Left ventricle myocardium inferior (tissue), 1 donor: Measurements from ENCODE around the gene CCKAR. TPM values are rescaled to one million over a fixed set of nuclear protein-coding genes. Genes with fewer than 3 reads are reported as not detected.
"Not testable (repeated sequence)": the region's sequence is repeated elsewhere in the genome, so short reads cannot be mapped to it uniquely, and the experiment has no call there.

ENCODE experiments used
- DNase-seq: peaks from one replicate; pipeline ENCODE4 v3.0.0-alpha.2; 2020
- H3K27ac ChIP-seq: fragments of 200-600 bp; replicated peaks from 2 replicates; pipeline ENCODE4 v1.8.0; 2021
- H3K27me3 ChIP-seq: fragments of 200-600 bp; 2 replicates; pipeline ENCODE4 v1.8.0; 2021; ENCODE audit warnings: low read depth
- H3K36me3 ChIP-seq: fragments of 200-600 bp; 2 replicates; pipeline ENCODE4 v1.8.0; 2021
- H3K4me1 ChIP-seq: fragments of 200-600 bp; 2 replicates; pipeline ENCODE4 v1.8.0; 2021
- H3K4me3 ChIP-seq: fragments of 200-600 bp; 2 replicates; pipeline ENCODE4 v1.8.0; 2021; ENCODE audit warnings: mild to moderate bottlenecking, moderate library complexity
- H3K9me3 ChIP-seq: fragments of 200-600 bp; replicated peaks from 2 replicates; pipeline ENCODE4 v1.8.0; 2021
- intact Hi-C: fragments of 100-400 bp; cut with micrococcal nuclease; formaldehyde crosslinking; loops from one replicate; pipeline ENCODE4 v1.11.0; 2022
- total RNA-seq: library from RNA; stranded (reverse); fragmentation: NEBNext Ultra II Directional; extraction: Animal tissue kit (Norgen Biotek cat#: 25700); gene quantifications from one replicate; pipeline ENCODE4 v1.2.1, GENCODE V29; 2021
- TF ChIP-seq, protein P1 (sequence below): fragments of 200-600 bp; IDR thresholded peaks from 2 replicates; pipeline ENCODE4 v1.8.0; 2021; ENCODE audit warnings: antibody characterized with exemption, mild to moderate bottlenecking, borderline replicate concordance
- donor health status: DM: no; HTN: yes; CAD: no; lungs with severe emphysema.

CCKAR gene
- total RNA-seq, 1 donor from 2014 or later: not detected

DNA sequence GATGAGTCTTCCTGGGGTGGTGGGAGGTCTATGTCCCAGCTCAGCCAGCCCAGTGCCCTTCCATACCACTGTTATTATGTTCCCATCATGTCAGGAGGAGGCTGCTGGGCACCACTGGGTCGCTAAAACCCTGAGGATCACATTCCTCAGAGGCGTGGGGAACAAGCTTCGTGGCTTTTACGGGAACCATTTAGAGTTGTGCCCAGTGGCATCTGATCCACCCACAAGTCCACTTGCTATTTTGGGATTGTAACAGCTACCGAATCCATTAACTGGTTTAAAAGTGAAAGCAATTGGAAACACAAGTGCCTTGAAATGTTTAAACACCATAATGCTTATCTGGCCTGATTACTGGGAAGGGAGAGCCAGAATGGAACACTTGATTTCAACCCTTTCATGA lies 13.1 kb upstream of the CCKAR start:
- H3K36me3 ChIP-seq: no peaks in the 10 kb centered on the region
- TF ChIP-seq, protein P1, sequence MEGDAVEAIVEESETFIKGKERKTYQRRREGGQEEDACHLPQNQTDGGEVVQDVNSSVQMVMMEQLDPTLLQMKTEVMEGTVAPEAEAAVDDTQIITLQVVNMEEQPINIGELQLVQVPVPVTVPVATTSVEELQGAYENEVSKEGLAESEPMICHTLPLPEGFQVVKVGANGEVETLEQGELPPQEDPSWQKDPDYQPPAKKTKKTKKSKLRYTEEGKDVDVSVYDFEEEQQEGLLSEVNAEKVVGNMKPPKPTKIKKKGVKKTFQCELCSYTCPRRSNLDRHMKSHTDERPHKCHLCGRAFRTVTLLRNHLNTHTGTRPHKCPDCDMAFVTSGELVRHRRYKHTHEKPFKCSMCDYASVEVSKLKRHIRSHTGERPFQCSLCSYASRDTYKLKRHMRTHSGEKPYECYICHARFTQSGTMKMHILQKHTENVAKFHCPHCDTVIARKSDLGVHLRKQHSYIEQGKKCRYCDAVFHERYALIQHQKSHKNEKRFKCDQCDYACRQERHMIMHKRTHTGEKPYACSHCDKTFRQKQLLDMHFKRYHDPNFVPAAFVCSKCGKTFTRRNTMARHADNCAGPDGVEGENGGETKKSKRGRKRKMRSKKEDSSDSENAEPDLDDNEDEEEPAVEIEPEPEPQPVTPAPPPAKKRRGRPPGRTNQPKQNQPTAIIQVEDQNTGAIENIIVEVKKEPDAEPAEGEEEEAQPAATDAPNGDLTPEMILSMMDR: no peak
- H3K27ac ChIP-seq: no peak overlapping the region
- no peak overlapping the region for H3K4me3 ChIP-seq
- H3K4me1 ChIP-seq: no peaks in the 10 kb centered on the region
- no peak for DNase-seq
- intact Hi-C loops: no loop called here
- H3K27me3 ChIP-seq: no peaks in the 10 kb centered on the region
- H3K9me3 ChIP-seq: peaks cover 11% of the 10 kb centered on the region

DNA sequence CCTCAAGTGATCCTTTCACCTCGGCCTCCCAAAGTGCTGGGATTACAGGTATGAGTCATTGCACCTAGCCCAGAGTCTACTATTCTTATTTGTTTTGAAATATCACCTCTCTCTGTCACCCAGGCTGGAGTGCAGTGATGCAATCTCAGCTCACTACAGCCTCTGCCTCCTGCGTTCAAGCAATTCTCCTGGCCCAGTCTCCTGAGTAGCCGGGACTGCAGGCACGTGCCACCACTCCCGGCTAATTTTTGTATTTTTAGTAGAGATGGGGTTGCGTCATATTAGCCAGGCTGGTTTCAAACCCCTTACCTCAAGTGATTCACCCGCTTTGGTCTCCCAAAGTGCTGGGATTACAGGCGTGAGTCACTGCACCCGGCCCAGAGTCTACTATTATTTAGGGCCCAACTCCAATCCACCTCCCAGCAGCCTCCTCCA lies 10.3 kb upstream of the CCKAR start:
- H3K9me3 ChIP-seq: peaks cover 11% of the 10 kb centered on the region
- intact Hi-C loops, H3K4me1 ChIP-seq, DNase-seq, H3K4me3 ChIP-seq, H3K27ac ChIP-seq, H3K27me3 ChIP-seq, H3K36me3 ChIP-seq: not testable (repeated sequence)

DNA sequence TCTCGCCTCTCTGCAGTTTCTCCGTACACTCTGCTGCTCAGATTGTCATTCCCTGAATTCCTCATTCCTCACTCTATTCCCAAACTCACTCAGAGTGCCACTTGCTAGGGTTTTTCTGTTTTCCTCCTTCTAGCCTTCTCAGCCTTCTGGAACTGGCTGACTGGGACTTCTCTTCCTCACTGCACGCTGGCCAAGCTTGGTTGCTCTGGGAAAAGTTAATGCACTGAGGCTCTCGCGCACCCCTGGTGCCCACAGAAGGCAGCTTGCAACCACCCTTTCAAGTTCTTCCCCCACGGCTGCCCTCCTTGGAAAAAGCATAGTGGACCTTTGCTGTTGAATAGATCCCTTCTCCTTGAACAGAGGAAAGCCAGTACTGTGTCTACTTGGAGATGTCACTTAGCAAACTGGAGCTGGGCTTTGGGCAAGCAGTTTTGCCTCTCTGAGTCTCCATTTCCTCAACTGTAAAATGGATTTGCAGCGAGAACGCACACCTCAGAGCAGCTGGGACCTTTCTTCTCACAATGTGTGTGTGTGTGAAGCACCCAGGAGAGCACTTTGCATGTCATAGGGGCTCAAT lies 6.0 kb upstream of the CCKAR start:
- H3K27ac ChIP-seq: no peak overlapping the region
- TF ChIP-seq, protein P1: no peak
- no peaks in the 10 kb centered on the region for H3K4me1 ChIP-seq
- DNase-seq: no peak
- H3K4me3 ChIP-seq: no peak overlapping the region
- peaks cover 11% of the 10 kb centered on the region for H3K9me3 ChIP-seq
- peaks cover 42% of the 10 kb centered on the region for H3K27me3 ChIP-seq
- intact Hi-C loops: no loop called here
- no peaks in the 10 kb centered on the region for H3K36me3 ChIP-seq

DNA sequence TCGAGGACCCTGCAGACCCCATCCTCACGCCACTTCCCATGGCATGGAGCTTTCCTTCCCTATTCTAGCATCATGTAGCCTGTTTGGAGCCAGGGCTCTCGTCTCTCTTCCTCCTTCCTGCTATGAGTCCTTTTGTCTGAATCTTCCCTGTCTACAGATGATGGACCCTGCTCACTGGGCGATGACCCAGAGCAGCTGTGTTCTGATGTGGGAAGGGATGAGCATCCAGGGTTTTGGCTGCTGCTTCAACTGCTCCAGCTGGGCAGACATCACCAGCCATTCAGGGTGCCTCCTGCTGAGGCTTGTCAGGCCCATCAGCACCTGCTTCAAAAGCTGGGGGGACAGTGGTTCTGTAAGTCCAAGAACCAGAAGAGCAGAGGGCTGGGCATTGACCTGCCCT lies 3.2 kb upstream of the CCKAR start:
- Histone ChIP-seq H3K4me3 (no peak overlapping the region), H3K9me3 (no peaks in the 10 kb centered on the region), H3K36me3 (no peaks in the 10 kb centered on the region), H3K27ac (no peak overlapping the region), H3K27me3 (peaks cover 67% of the 10 kb centered on the region), H3K4me1 (no peaks in the 10 kb centered on the region)
- no peak for DNase-seq
- intact Hi-C loops: no loop called here
- TF ChIP-seq, protein P1: no peak

DNA sequence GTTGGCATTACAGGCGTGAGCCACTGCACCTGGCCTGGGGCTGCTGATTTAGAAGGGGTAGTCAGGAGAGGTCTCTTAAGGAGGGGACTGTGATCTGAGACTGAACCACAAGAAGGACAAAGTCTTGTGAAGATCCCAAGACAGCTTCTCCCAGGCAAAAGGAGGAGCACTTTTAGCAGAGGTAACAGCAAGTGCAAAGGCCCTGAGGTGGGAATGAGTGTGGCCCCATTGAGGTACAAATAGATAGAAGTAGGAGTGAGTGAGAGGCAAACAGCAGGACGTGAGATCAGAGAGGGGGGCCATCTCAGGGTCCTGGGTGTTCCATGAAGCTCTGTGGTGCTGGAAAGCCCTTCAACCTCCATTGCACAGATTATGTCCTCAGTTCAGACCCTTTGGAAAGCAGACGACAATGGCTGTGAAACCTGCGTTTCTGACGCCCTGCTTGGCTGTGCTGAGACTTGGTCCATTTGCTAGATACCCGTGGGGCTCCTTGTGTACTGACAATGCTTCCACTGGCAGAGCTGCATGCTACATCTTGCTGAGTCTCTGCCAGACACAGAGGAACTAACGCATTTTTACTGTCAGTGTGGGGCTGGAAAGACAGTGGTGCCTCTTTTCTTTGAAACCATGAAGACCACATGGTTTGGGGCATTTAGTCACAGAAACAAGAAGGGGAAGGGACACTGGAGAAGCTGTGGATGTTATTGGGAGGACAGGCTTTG lies 1.3 kb upstream of the CCKAR start:
- H3K27me3 ChIP-seq: peaks cover 82% of the 10 kb centered on the region
- no peak for DNase-seq
- H3K27ac ChIP-seq: no peak overlapping the region
- H3K4me3 ChIP-seq: no peak overlapping the region
- no peaks in the 10 kb centered on the region for H3K36me3 ChIP-seq
- intact Hi-C loops: no loop called here
- H3K9me3 ChIP-seq: no peaks in the 10 kb centered on the region
- no peaks in the 10 kb centered on the region for H3K4me1 ChIP-seq
- TF ChIP-seq, protein P1: no peak

DNA sequence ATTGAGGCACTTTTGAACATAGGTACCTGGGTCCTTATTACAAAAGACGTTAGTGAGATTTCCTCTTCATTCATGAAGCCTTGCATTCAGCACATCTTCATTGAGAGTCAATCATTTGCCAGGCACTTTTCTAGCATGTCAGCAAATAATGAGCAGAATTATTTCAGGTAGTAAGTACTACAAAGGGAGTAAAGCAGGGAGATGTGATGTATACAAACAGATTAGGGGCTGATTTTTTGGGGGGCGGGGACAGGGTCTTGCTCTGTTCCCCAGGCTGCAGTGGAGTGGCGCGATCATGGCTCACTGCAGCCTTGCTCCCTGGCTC lies 638 bp upstream of the CCKAR start:
- no peak for DNase-seq
- peaks cover 82% of the 10 kb centered on the region for H3K27me3 ChIP-seq
- H3K4me3 ChIP-seq: no peak overlapping the region
- H3K36me3 ChIP-seq: no peaks in the 10 kb centered on the region
- no peak overlapping the region for H3K27ac ChIP-seq
- intact Hi-C loops: no loop called here
- H3K9me3 ChIP-seq: no peaks in the 10 kb centered on the region
- H3K4me1 ChIP-seq: no peaks in the 10 kb centered on the region
- TF ChIP-seq, protein P1: no peak
